Keratinocyte (primary cell): ENCODE measurements around the gene MRPL57. TPM values are rescaled to one million over a fixed set of nuclear protein-coding genes. Genes with fewer than 3 reads are reported as not detected.

Source experiments
- DNase-seq: peaks from one replicate; pipeline ENCODE4 v3.0.0-alpha.2; 2011; ENCODE audit warnings: low read depth, missing footprints, low spot score
- FAIRE-seq: peaks from 2 replicates; lab custom pipeline; 2011; peaks lifted over from hg19 to GRCh38; lab: Jason Lieb, UNC
- H2AFZ ChIP-seq: 2 replicates; pipeline ENCODE4 v1.6.0; 2012; ENCODE audit warnings: low read length, control low read depth, inconsistent platforms; ENCODE audit not compliant: control insufficient read depth
- H3K27ac ChIP-seq: 2 replicates; pipeline ENCODE4 v1.5.1; 2011; ENCODE audit warnings: low read length; ENCODE audit not compliant: control insufficient read depth, insufficient read depth
- H3K27me3 ChIP-seq: 3 replicates; pipeline ENCODE4 v1.6.0; 2011; ENCODE audit warnings: low read length; ENCODE audit not compliant: control insufficient read depth, insufficient read depth; ENCODE audit errors: extremely low read depth
- H3K36me3 ChIP-seq, 2 experiments: 2 replicates in 1 of 2; 3 replicates in 1 of 2; pipeline ENCODE4 v1.5.1; 2011; ENCODE audit warnings: low read length in 2 of 2, mild to moderate bottlenecking in 1 of 2; ENCODE audit not compliant: control insufficient read depth in 2 of 2, insufficient read depth in 2 of 2; ENCODE audit errors: extremely low read depth in 1 of 2
- H3K4me1 ChIP-seq: 3 replicates; pipeline ENCODE4 v1.5.1; 2011; ENCODE audit warnings: low read length; ENCODE audit not compliant: control insufficient read depth, insufficient read depth; ENCODE audit errors: extremely low read depth
- H3K4me2 ChIP-seq: 3 replicates; pipeline ENCODE4 v1.6.0; 2011; ENCODE audit warnings: low read depth, low read length; ENCODE audit not compliant: control insufficient read depth, insufficient read depth; ENCODE audit errors: extremely low read depth
- H3K4me3 ChIP-seq, 3 experiments: fragments of 200-600 bp in 1 of 3; sonication (generic) in 1 of 3; 2 replicates in 2 of 3; 3 replicates in 1 of 3; pipeline ENCODE4 v1.5.1; 2011 to 2016; ENCODE audit warnings: low read length in 3 of 3, mild to moderate bottlenecking in 3 of 3, control low read depth in 2 of 3, inconsistent platforms in 1 of 3, low read depth in 1 of 3, mixed read lengths in 1 of 3, mixed run types in 1 of 3, moderate library complexity in 1 of 3; ENCODE audit not compliant: control insufficient read depth in 2 of 3, insufficient read depth in 2 of 3; ENCODE audit errors: extremely low read depth in 1 of 3
- H3K79me2 ChIP-seq: 2 replicates; pipeline ENCODE4 v1.6.0; 2012; ENCODE audit warnings: low read length; ENCODE audit not compliant: control insufficient read depth, insufficient read depth
- H3K9ac ChIP-seq: 3 replicates; pipeline ENCODE4 v1.6.0; 2011; ENCODE audit warnings: low read length; ENCODE audit not compliant: control insufficient read depth, insufficient read depth; ENCODE audit errors: extremely low read depth
- H3K9me1 ChIP-seq: 3 replicates; pipeline ENCODE4 v1.6.0; 2011; ENCODE audit warnings: low read length; ENCODE audit not compliant: control insufficient read depth, insufficient read depth; ENCODE audit errors: extremely low read depth
- H3K9me3 ChIP-seq: 2 replicates; pipeline ENCODE4 v1.5.1; 2012; ENCODE audit warnings: low read depth, low read length; ENCODE audit not compliant: control insufficient read depth
- H4K20me1 ChIP-seq: 3 replicates; pipeline ENCODE4 v1.6.0; 2011; ENCODE audit warnings: low read length; ENCODE audit not compliant: control insufficient read depth, insufficient read depth; ENCODE audit errors: extremely low read depth
- CTCF ChIP-seq, 3 experiments: IDR thresholded peaks in 1 of 3; conservative IDR thresholded peaks in 1 of 3; optimal IDR thresholded peaks in 1 of 3; 2 replicates in 2 of 3; 3 replicates in 1 of 3; pipeline versions ENCODE3 to v1.5.1; 2011; ENCODE audit warnings: low read length in 3 of 3, mild to moderate bottlenecking in 3 of 3, moderate library complexity in 2 of 3, control low read depth in 1 of 3, inconsistent platforms in 1 of 3; ENCODE audit not compliant: insufficient read depth in 2 of 3; ENCODE audit errors: extremely low read depth in 1 of 3
- EZH2 ChIP-seq: IDR thresholded peaks from one replicate; pipeline ENCODE4 v1.6.1; 2012; ENCODE audit warnings: inconsistent platforms, mild to moderate bottlenecking, low read length, moderate library complexity
- dilution Hi-C: fragments of 300-500 bp; cut with MboI; formaldehyde crosslinking; loops from one replicate; pipeline ENCODE4 v1.7.0; 2020; ENCODE audit warnings: low sequenced_read_pairs; ENCODE audit not compliant: extremely low pct_ligation_motif_present
- polyA plus RNA-seq, 5 experiments: library from polyadenylated mRNA; depleted of rRNA in 3 of 5; stranded (reverse) in 3 of 5; stranded (forward) in 1 of 5; unstranded in 1 of 5; fragments of >200 nt; gene quantifications; 1 replicate in 1 of 5; 2 replicates in 3 of 5; 3 replicates in 1 of 5; pipeline versions ENCODE4 v1.2.1 to v1.2.3, GENCODE V29; 2011 to 2012; ENCODE audit warnings: missing spikeins in 2 of 5, low read depth in 1 of 5, low replicate concordance in 1 of 5

The MRPL57 gene
- polyA plus RNA-seq, 1 donor (not counting 4 experiments of a cell fraction or from before 2014, with no cell fraction given), result 18.3 TPM

- no peak overlapping the region for H3K9ac ChIP-seq
- no peak overlapping the region for H3K4me2 ChIP-seq
- no peaks in the 10 kb centered on the region for H3K36me3 ChIP-seq
- no peak for FAIRE-seq
- no peaks in the 10 kb centered on the region for H3K27me3 ChIP-seq
- no peaks in the 10 kb centered on the region for H3K9me1 ChIP-seq
- no peaks in the 10 kb centered on the region for H3K9me3 ChIP-seq
- no peaks in the 10 kb centered on the region for H4K20me1 ChIP-seq
- H3K4me3 ChIP-seq, result no peak overlapping the region
- no peak for DNase-seq
- no peaks in the 10 kb centered on the region for H3K79me2 ChIP-seq
- dilution Hi-C loops, result no loop called here
- H3K4me1 ChIP-seq, result no peaks in the 10 kb centered on the region
- no peak overlapping the region for H3K27ac ChIP-seq
- H2AFZ ChIP-seq, result no peak overlapping the region
- no peak for TF ChIP-seq EZH2
- TF ChIP-seq CTCF (optimal IDR thresholded peaks at IDR 0.05 in 1 of 3, IDR thresholded peaks at IDR 0.05 in 1 of 3, conservative IDR thresholded peaks at IDR 0.05 in 1 of 3; ENCODE audit: extremely low read depth in 1 of 3, insufficient read depth in 2 of 3, low read length in 3 of 3), result no peak
Observed at GRCh38 chr13:21202767-21203531, 26.5 kb downstream of the MRPL57 start.

DNA sequence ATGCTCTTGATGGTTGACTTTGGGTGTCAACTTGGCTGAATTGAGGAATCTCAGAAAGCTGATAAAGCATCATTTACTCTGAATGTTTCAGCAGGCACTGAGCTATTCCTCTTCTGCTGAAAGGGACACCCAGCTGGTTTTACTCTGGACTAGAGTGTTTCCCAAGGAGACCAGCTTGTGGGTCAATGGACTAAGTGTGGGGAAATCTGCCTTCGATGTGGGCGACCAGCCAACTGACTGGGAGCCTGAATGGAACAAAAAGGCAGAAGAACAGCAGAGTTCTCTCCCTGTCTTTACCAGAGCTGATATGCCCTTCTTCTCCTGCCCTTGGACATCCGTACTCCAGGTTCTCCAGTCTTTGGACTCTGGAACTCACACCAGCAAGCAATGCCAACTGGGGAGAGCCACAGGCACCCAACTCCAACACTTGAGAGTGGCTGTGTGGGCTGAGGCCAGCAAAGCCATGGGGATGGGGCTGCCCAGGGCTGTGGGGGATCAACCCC is 32.2 kb downstream of the MRPL57 start:
- H3K9me3 ChIP-seq, result no peaks in the 10 kb centered on the region
- no peaks in the 10 kb centered on the region for H3K4me1 ChIP-seq
- dilution Hi-C loops, result no loop called here
- H3K79me2 ChIP-seq, result no peaks in the 10 kb centered on the region
- FAIRE-seq (no peak), DNase-seq (no peak)
- no peaks in the 10 kb centered on the region for H4K20me1 ChIP-seq
- no peak overlapping the region for H3K4me3 ChIP-seq
- TF ChIP-seq CTCF (optimal IDR thresholded peaks at IDR 0.05 in 1 of 3, IDR thresholded peaks at IDR 0.05 in 1 of 3, conservative IDR thresholded peaks at IDR 0.05 in 1 of 3; ENCODE audit: extremely low read depth in 1 of 3, insufficient read depth in 2 of 3, low read length in 3 of 3) (no peak), EZH2 (no peak)
- no peak overlapping the region for H3K4me2 ChIP-seq
- no peak overlapping the region for H2AFZ ChIP-seq
- H3K27me3 ChIP-seq, result no peaks in the 10 kb centered on the region
- H3K9me1 ChIP-seq, result no peaks in the 10 kb centered on the region
- no peak overlapping the region for H3K27ac ChIP-seq
- H3K36me3 ChIP-seq, result no peaks in the 10 kb centered on the region
- H3K9ac ChIP-seq, result no peak overlapping the region
